ENCODE data around the gene DAPL1. TPM values are rescaled to one million over a fixed set of nuclear protein-coding genes. Genes with fewer than 3 reads are reported as not detected.

The DAPL1 gene
- total RNA-seq, 1 experiment from 2014 or later = not detected

DNA sequence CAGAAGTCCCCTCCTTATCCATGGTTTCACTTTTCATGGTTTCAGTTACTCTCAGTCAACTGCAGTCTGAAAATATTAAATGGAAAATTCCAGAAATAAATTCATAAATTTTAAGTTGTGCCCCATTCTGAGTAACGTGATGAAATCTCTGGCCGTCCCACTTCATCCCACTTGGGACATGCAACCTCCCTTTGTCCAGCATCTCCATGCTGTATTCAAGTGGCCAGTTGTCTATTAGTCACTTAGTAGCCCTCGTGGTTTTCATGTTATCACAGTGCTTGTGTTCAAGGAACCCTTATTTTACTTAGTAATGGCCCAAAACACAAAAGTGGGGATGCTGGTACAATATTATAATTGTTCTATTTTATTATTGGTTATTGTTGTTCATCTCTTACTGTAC lies 18.0 kb upstream of the DAPL1 start:
- CTCF ChIA-PET = interaction anchor here (0.6 to 1.1 kb wide), 2 partner anchors 23 to 1103 kb away, joined by 3 to 4 read pairs; no protein-coding TSS in a partner anchor
- ATAC-seq (no peak), DNase-seq (ENCODE audit: low spot score) (no peak)
- H3K4me1 Mint-ChIP-seq = peaks cover 40% of the 10 kb centered on the region
- H3K27me3 Mint-ChIP-seq (ENCODE audit: low read depth) = no peaks in the 10 kb centered on the region; the same call in 1 of the 2 replicates
- H3K4me3 Mint-ChIP-seq = no peak overlapping the region
- no peaks in the 10 kb centered on the region for H3K9me3 Mint-ChIP-seq
- H3K27ac Mint-ChIP-seq = no peak overlapping the region
- TF ChIP-seq EMX1 (CRISPR knock-in tag; IDR thresholded peaks at IDR 0.05) = no peak
- TF ChIP-seq OVOL2 (CRISPR knock-in tag; IDR thresholded peaks at IDR 0.05; ENCODE audit: borderline replicate concordance) = no peak
- TF ChIP-seq MXD4 (CRISPR knock-in tag; IDR thresholded peaks at IDR 0.05; ENCODE audit: borderline replicate concordance) = no peak
- TF ChIP-seq ESRRA (CRISPR knock-in tag; IDR thresholded peaks at IDR 0.05; ENCODE audit: borderline replicate concordance) = no peak
- TF ChIP-seq, protein P1, sequence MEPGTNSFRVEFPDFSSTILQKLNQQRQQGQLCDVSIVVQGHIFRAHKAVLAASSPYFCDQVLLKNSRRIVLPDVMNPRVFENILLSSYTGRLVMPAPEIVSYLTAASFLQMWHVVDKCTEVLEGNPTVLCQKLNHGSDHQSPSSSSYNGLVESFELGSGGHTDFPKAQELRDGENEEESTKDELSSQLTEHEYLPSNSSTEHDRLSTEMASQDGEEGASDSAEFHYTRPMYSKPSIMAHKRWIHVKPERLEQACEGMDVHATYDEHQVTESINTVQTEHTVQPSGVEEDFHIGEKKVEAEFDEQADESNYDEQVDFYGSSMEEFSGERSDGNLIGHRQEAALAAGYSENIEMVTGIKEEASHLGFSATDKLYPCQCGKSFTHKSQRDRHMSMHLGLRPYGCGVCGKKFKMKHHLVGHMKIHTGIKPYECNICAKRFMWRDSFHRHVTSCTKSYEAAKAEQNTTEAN (CRISPR knock-in tag; IDR thresholded peaks at IDR 0.05) = no peak
- no peak for TF ChIP-seq FOXJ3 (CRISPR knock-in tag; IDR thresholded peaks at IDR 0.05; ENCODE audit: borderline replicate concordance)
- TF ChIP-seq NR1H2 (CRISPR knock-in tag; IDR thresholded peaks at IDR 0.05) = no peak
- no peak for TF ChIP-seq TCF7 (CRISPR knock-in tag; IDR thresholded peaks at IDR 0.05; ENCODE audit: low read depth)
- no peak for TF ChIP-seq JAZF1 (CRISPR knock-in tag; IDR thresholded peaks at IDR 0.05)
- POLR2A ChIA-PET = no interaction called here
- no peaks in the 10 kb centered on the region for H3K36me3 Mint-ChIP-seq

DNA sequence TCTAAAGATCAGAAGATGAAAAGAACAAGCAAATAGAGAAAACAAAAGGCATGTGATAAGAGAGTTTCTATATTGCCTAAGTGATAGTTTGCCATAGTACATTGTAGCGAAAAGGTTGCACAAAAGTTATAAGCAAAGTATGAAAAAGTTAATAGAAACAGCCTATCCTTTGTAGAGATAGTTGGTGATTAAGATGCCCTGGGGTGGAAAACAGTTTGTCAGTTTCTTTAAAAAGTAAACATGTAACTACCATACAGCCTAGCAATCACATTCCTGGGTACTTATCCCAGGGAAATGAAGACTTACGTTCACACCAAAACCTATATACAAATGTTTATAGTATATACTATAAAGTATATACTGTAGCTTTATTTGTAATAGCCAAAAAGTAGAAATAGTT lies 16.9 kb upstream of the DAPL1 start:
- TF ChIP-seq ATF1 (CRISPR knock-in tag; IDR thresholded peaks at IDR 0.05) = no peak
- TF ChIP-seq NFYB (CRISPR knock-in tag; conservative IDR thresholded peaks at IDR 0.05; ENCODE audit: low read depth) = no peak
- TF ChIP-seq CBFB (CRISPR knock-in tag; IDR thresholded peaks at IDR 0.05; ENCODE audit: low read depth) = no peak
- TF ChIP-seq, protein P2, sequence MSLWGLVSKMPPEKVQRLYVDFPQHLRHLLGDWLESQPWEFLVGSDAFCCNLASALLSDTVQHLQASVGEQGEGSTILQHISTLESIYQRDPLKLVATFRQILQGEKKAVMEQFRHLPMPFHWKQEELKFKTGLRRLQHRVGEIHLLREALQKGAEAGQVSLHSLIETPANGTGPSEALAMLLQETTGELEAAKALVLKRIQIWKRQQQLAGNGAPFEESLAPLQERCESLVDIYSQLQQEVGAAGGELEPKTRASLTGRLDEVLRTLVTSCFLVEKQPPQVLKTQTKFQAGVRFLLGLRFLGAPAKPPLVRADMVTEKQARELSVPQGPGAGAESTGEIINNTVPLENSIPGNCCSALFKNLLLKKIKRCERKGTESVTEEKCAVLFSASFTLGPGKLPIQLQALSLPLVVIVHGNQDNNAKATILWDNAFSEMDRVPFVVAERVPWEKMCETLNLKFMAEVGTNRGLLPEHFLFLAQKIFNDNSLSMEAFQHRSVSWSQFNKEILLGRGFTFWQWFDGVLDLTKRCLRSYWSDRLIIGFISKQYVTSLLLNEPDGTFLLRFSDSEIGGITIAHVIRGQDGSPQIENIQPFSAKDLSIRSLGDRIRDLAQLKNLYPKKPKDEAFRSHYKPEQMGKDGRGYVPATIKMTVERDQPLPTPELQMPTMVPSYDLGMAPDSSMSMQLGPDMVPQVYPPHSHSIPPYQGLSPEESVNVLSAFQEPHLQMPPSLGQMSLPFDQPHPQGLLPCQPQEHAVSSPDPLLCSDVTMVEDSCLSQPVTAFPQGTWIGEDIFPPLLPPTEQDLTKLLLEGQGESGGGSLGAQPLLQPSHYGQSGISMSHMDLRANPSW (CRISPR knock-in tag; conservative IDR thresholded peaks at IDR 0.05; ENCODE audit: low read depth) = no peak
- no peaks in the 10 kb centered on the region for H3K9me3 Mint-ChIP-seq
- DNase-seq (ENCODE audit: low spot score) (no peak), ATAC-seq (no peak)
- no peak overlapping the region for H3K27ac Mint-ChIP-seq
- POLR2A ChIA-PET = no interaction called here
- H3K4me3 Mint-ChIP-seq = no peak overlapping the region
- H3K36me3 Mint-ChIP-seq = no peaks in the 10 kb centered on the region
- H3K27me3 Mint-ChIP-seq (ENCODE audit: low read depth) = no peaks in the 10 kb centered on the region; the same call in 1 of the 2 replicates
- CTCF ChIA-PET = no interaction called here
- peaks cover 29% of the 10 kb centered on the region for H3K4me1 Mint-ChIP-seq

DNA sequence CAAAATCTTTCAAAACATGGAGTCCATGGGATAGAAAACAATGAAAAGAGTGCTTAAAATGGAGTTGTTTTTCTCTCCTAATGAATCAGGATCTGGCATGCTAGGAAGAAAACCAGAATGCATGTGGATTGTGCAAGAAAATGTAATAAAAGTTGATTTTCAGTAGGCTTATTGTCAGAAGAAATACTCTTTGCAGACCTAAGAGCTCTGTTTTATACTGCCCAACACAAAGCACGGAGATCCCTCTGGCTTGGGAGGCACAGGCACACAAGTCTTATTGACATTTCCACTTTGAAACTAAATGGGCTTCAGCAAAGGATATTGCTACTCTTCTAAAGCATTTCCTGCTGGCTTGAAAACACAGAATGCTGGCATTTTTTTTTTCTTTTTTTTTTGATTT lies 15.5 kb upstream of the DAPL1 start:
- H3K27me3 Mint-ChIP-seq (ENCODE audit: low read depth) = no peaks in the 10 kb centered on the region; the same call in 1 of the 2 replicates
- H3K36me3 Mint-ChIP-seq = no peaks in the 10 kb centered on the region
- H3K4me1 Mint-ChIP-seq = peaks cover 23% of the 10 kb centered on the region
- ChIA-PET CTCF (no interaction called here), POLR2A (no interaction called here)
- H3K4me3 Mint-ChIP-seq = no peak overlapping the region
- H3K9me3 Mint-ChIP-seq = no peaks in the 10 kb centered on the region
- DNase-seq (ENCODE audit: low spot score) (no peak), ATAC-seq (no peak)
- no peak overlapping the region for H3K27ac Mint-ChIP-seq
- TF ChIP-seq, protein P3, sequence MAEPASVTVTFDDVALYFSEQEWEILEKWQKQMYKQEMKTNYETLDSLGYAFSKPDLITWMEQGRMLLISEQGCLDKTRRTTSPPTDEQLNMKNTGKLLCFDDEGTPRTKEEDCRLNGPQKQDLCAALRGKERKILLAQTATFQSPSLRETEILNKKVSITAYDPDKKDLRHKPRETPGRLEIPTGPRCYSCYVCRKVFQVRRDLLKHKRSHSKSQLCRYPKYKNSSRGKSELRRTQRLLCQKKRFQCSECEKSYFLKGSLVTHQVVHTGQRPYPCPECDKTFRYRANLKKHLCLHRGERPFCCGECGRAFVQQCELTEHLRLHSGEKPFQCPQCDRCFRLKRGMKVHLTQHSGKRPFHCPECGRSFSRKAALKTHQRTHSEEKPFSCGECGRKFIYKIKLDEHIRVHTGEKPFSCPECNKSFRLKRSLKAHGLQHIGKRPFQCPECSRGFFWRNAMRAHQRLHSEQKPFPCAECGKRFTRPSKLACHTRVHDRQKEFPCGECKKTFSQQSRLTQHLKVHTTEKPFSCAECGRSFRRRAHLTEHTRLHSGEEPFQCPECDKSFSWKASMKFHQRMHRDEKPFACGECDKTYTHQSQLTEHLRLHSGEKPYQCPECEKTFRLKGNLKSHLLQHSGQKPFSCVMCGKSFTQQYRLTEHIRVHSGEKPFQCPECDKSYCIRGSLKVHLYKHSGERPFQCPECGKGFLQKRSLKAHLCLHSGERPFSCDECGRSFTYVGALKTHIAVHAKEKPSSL (CRISPR knock-in tag; conservative IDR thresholded peaks at IDR 0.05) = no peak
- TF ChIP-seq, protein P4, sequence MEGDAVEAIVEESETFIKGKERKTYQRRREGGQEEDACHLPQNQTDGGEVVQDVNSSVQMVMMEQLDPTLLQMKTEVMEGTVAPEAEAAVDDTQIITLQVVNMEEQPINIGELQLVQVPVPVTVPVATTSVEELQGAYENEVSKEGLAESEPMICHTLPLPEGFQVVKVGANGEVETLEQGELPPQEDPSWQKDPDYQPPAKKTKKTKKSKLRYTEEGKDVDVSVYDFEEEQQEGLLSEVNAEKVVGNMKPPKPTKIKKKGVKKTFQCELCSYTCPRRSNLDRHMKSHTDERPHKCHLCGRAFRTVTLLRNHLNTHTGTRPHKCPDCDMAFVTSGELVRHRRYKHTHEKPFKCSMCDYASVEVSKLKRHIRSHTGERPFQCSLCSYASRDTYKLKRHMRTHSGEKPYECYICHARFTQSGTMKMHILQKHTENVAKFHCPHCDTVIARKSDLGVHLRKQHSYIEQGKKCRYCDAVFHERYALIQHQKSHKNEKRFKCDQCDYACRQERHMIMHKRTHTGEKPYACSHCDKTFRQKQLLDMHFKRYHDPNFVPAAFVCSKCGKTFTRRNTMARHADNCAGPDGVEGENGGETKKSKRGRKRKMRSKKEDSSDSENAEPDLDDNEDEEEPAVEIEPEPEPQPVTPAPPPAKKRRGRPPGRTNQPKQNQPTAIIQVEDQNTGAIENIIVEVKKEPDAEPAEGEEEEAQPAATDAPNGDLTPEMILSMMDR (IDR thresholded peaks at IDR 0.05) = no peak
- TF ChIP-seq GTF2I (CRISPR knock-in tag; conservative IDR thresholded peaks at IDR 0.05) (no peak), NR2C2 (CRISPR knock-in tag; IDR thresholded peaks at IDR 0.05) (no peak), NR3C1 (CRISPR knock-in tag; conservative IDR thresholded peaks at IDR 0.05; ENCODE audit: low read depth) (no peak), PRRX2 (CRISPR knock-in tag; IDR thresholded peaks at IDR 0.05) (no peak), ZNF232 (CRISPR knock-in tag; IDR thresholded peaks at IDR 0.05) (no peak)
- TF ChIP-seq, protein P5, sequence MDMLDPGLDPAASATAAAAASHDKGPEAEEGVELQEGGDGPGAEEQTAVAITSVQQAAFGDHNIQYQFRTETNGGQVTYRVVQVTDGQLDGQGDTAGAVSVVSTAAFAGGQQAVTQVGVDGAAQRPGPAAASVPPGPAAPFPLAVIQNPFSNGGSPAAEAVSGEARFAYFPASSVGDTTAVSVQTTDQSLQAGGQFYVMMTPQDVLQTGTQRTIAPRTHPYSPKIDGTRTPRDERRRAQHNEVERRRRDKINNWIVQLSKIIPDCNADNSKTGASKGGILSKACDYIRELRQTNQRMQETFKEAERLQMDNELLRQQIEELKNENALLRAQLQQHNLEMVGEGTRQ (CRISPR knock-in tag; IDR thresholded peaks at IDR 0.05) = no peak
- TF ChIP-seq, protein P2 (CRISPR knock-in tag; conservative IDR thresholded peaks at IDR 0.05; ENCODE audit: low read depth) = no peak
